M059J (cell line): Measurements from ENCODE around the gene FOXI1. TPM values are rescaled to one million over a fixed set of nuclear protein-coding genes. Genes with fewer than 3 reads are reported as not detected.

ENCODE experiments used
- DNase-seq: peaks from one replicate; pipeline ENCODE4 v3.0.0-alpha.2; 2012; ENCODE audit warnings: low read depth
- total RNA-seq: library from RNA; depleted of rRNA; stranded (reverse); fragments of >200 nt; shearing (Covaris generic); gene quantifications from 2 replicates; pipeline ENCODE4 v1.2.3, GENCODE V29; 2014; rRNA removed

Gene FOXI1
- total RNA-seq, 1 experiment from 2014 or later: not detected

DNA sequence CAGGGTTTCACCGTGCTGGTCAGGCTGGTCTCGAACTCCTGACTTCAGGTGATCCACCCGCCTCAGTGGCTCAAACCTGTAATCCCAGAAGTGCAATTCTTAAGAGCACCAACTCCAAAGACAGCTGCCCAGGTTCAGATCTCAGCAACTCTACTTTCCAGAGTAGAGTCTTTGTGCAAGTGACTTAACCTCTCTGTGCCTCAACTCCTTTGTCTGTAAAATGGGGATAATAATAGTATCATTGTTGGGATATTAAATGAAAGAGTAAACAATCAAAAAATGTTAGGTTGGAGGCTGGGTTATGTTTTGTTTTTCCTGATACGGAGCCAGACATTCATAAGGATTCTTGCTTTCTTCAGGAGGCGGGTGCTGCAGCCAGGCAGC, 45.0 kb downstream of the FOXI1 start:
- DNase-seq: no peak

DNA sequence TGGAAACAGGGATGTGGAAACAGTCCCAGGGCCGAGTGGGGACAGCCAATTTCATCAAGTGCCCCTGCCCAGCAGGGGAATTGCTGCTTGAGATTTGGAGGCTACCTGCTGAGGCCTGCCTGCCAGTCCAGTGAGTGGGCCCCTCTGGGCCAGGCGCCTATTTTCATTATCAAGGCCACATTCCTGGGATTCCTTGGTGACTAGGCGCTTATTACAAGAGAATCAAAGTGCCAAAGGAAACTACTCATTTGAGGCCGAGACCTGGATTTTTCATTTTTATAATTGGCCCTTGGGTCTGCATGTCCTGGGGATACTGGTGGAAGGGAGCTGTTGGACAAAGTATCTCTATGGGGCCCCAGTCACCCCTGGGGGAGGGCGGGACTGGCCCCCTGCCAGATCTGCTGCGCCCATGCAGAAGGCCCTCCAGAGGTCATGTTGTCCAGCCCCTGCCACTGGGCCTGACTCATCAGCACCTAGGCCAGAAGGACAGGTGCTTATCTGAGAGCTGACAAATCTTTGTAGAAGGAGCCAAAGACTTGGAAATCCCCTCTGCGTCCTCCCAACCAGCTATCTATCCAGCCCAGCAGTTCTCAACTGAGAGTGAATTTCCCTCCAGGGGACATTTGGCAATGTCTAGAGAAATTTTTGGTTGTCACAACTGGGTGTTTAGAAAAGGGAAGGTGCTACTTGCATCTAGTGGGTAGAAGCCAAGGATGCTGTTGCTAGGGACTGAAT, 45.6 kb downstream of the FOXI1 start:
- peak; percentile 95 for DNase-seq

DNA sequence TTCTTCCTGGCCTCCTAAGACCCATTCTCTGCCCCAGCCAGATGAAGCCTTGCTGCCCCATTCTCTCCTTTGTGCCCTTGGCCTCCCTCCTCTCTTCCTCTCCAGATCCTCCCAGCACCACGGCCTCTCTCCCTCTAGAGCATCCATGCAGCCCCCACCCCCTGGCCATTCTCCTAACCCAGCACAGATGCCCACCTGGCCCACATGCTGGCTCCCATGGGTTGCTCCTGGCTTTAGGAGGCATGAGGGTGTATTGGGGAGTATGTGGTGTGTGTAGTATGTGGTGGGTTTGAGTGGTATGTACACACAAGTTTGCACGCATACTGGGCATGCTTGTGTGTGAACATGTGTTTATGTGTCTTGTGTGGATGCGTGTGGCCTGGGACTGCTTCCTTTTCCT, 47.1 kb downstream of the FOXI1 start:
- DNase-seq: no peak

DNA sequence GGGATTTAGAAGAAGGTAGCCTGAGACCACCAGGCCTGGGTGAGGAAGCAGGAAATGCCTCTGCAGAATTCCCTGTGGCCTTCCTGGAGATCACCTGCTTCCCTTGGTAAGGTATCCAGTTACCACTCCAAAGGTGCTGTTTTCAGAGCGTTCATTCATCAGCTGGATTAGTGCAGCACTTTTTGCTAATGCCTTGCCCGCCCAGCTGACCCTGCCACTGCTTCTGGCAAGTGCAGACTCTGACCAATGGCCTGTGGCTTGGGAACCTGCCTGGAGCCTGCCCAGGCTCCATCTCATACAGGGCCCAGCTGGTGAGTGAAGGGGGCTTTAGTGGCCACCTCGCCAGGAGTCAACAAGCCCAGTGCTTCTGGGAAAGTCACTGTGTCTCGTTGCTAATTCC, 48.6 kb downstream of the FOXI1 start:
- DNase-seq: no peak

DNA sequence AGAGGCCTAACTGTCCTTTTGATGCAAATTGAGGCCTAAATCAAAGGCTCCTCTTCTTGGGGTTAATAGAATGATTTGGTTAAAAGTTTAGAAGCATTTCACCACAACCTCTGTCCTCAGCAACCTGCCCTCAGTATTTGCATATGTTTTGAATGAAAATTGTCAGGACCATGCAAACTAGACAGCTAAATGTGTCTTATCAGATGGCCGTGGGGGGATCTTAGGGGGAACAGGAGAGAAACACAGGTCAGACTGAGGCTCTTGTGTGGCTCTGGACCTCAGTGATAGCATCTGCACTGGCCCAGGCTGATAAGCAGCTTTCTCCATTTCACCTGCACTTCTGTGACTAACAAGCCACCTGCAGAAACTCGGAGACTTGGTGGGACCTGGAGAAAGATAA, 49.0 kb downstream of the FOXI1 start:
- DNase-seq: no peak

DNA sequence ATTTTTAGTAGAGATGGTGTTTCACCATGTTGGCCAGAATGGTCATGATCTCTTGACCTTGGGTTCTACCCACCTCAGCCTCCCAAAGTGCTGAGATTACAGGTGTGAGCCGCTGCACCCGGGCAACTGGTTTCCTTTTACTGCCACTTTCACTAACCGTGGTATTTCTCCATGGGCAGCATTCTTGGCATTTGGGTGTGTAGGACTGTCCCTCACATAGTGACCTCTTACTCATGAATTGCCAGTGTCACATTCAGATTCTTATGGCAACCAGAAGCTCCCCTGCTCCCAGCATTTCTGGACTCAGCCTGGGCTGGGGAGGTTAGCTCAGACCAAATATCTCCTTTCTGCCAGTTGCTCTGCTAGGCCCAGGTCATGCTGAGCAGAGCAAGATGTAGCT, 50.1 kb downstream of the FOXI1 start:
- DNase-seq: no peak

DNA sequence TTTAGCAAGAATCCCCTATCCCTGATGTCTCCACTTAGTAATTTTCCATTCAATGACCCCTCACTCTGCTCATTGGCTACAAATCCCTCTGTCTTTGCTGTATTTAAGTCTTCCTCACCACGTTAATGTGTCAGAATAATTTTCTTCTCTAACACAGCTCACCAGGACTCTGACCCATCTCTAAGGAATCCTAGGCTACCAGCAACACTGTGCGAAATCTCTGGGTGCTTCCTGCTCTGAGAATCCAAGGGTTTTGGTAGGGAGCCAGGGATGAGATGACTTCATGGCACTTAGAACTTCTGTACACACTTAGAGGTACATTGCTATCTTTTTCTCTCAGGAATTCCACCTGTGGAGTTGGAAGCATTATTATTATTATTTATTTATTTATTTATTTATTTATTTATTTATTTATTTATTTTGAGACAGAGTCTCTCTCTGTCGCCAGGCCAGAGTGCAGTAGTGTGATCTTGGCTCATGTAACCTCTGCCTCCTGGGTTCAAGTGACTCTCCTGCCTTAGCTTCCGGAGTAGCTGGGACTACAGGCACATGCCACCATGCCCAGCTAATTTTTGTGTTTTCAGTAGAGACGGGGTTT, 53.5 kb downstream of the FOXI1 start:
- DNase-seq: peak; percentile 95

Other genes starting within 250 kb of the FOXI1 start
- gene INSYN2B, start 125.4 kb upstream of the FOXI1 start, total RNA-seq: 47.0 and 70.7 TPM in 2 replicates
- gene C5orf58, start 127.1 kb downstream of the FOXI1 start, total RNA-seq: not detected in 2 replicates
- 0.69 TPM in 1 of 2 replicates, not detected in the other for gene LCP2, start 191.9 kb downstream of the FOXI1 start, total RNA-seq